ENCODE results near the gene UBXN1.

DNA sequence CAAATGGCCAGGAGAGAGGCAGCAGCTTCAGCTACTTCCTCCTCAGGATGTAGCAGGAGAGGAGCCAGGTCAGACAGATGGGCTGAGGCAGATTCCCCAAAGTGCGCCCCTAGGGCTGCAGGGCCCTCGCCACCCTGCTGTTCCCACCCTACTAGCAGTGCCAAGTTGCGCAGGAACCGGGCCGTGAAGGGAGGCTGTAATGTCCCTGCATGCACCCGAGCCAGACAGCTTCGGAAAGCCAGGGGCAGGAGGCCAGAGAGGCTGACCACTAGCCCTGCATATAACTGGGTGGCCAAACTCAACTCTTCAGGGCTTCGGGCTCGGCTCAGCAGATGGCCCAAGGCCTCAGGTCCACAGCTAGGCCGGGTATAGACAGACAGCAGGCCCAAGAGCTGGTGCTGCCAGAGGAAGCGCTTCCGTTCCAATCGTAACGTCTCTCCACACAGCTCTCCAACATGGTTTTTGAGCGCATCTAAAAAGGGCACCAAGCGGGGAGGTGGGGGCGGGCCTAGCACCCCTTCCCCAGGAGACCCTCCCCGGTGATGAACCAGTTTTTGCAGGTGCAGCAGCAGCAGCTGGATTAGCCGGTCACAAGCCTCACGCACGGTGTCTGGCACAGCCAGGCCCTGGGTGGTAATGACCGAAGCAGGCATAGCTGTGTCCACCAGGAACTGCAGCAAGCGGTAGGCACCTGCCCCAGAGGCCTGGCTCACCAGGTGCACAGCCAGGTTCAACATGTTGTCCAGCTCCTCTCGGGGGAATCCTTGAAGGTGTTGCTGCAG, 30.5 kb downstream of the UBXN1 start:
- no peak for TF ChIP-seq EZH2 (IDR thresholded peaks at IDR 0.05; ENCODE audit: low read depth)
- TF ChIP-seq CTCF (conservative IDR thresholded peaks at IDR 0.05), result no peak
